Endodermal cell (in vitro differentiated cells): ENCODE results near the gene IP6K3. TPM values are rescaled to one million over a fixed set of nuclear protein-coding genes. Genes with fewer than 3 reads are reported as not detected.

ENCODE experiments used
- DNase-seq: peaks from one replicate; pipeline ENCODE4 v3.0.0-alpha.2; 2017
- H3K27ac ChIP-seq: 2 replicates; pipeline ENCODE4 v1.5.1; 2013; ENCODE audit warnings: mild to moderate bottlenecking, low read depth, low read length, moderate library complexity
- H3K27me3 ChIP-seq: 2 replicates; pipeline ENCODE4 v1.6.1; 2013; ENCODE audit warnings: mild to moderate bottlenecking, low read length, moderate library complexity; ENCODE audit not compliant: insufficient read depth, control insufficient read depth, poor library complexity, severe bottlenecking
- H3K36me3 ChIP-seq: 2 replicates; pipeline ENCODE4 v1.7.0; 2013; ENCODE audit warnings: mild to moderate bottlenecking, low read length, moderate library complexity; ENCODE audit not compliant: control insufficient read depth, insufficient read depth
- H3K4me1 ChIP-seq: one replicate; pipeline ENCODE4 v1.7.0; 2013; ENCODE audit warnings: low read length; ENCODE audit not compliant: control insufficient read depth, insufficient read depth
- H3K4me3 ChIP-seq: 2 replicates; pipeline ENCODE4 v1.5.1; 2013; ENCODE audit warnings: mild to moderate bottlenecking, low read length, moderate library complexity
- H3K9ac ChIP-seq: 2 replicates; pipeline ENCODE4 v1.6.1; 2013; ENCODE audit warnings: mild to moderate bottlenecking, low read length, moderate library complexity; ENCODE audit not compliant: poor library complexity, severe bottlenecking; ENCODE audit errors: extremely low read depth
- H3K9me3 ChIP-seq: 2 replicates; pipeline ENCODE4 v1.6.1; 2013; ENCODE audit warnings: mild to moderate bottlenecking, low read length, moderate library complexity; ENCODE audit not compliant: control insufficient read depth
- H3K27ac Mint-ChIP-seq: 2 replicates; pipeline ENCODE4 v1.8.0; 2020; ENCODE audit warnings: mixed read lengths
- H3K27me3 Mint-ChIP-seq: 2 replicates; pipeline ENCODE4 v1.8.0; 2021; ENCODE audit warnings: mild to moderate bottlenecking, mixed read lengths; ENCODE audit not compliant: insufficient read depth
- H3K36me3 Mint-ChIP-seq: 2 replicates; pipeline ENCODE4 v1.8.0; 2020; ENCODE audit warnings: low read depth, mixed read lengths
- H3K4me1 Mint-ChIP-seq: 2 replicates; pipeline ENCODE4 v1.8.0; 2020; ENCODE audit warnings: mixed read lengths
- H3K4me3 Mint-ChIP-seq: 2 replicates; pipeline ENCODE4 v1.8.0; 2020; ENCODE audit warnings: mild to moderate bottlenecking, moderate library complexity, mixed read lengths
- H3K9me3 Mint-ChIP-seq: 2 replicates; pipeline ENCODE4 v1.8.0; 2020; ENCODE audit warnings: mild to moderate bottlenecking, mixed read lengths
- CTCF ChIP-seq: fragments of 200-600 bp; sonication (generic); conservative IDR thresholded peaks from 2 replicates; pipeline ENCODE4 v1.5.0; 2021; ENCODE audit warnings: antibody characterized with exemption, mild to moderate bottlenecking
- WGBS, 2 experiments: methylation state at CpG; one replicate each; pipeline versions ENCODE4 v1.1.5 to v1.1.7; 2013; ENCODE audit warnings: missing lambda C conversion rate in 2 of 2, mixed read lengths in 1 of 2; ENCODE audit not compliant: insufficient coverage in 1 of 2, insufficient read length in 1 of 2; 5-methylcytosine and 5-hydroxymethylcytosine counted together
- total RNA-seq, 2 donors: library from RNA; stranded (reverse); fragmentation: NEBNext Ultra II Directional in 1 of 2; extraction: Animal tissue kit (Norgen Biotek cat#: 25700) in 1 of 2; gene quantifications; 2 replicates in 1 of 2; 3 replicates in 1 of 2; pipeline ENCODE4 v1.2.1, GENCODE V29; 2021

IP6K3 gene
- total RNA-seq, 2 donors from 2014 or later, result not detected

GRCh38 chr6:33686981-33687975, 59.4 kb downstream of the IP6K3 start:
- Histone ChIP-seq H3K9ac (no peak overlapping the region), H3K27ac (no peak overlapping the region), H3K36me3 (peaks cover 4% of the 10 kb centered on the region), H3K27me3 (no peaks in the 10 kb centered on the region), H3K4me1 (peaks cover 3% of the 10 kb centered on the region), H3K9me3 (no peaks in the 10 kb centered on the region), H3K4me3 (no peak overlapping the region)
- Mint-ChIP-seq H3K27me3 (no peaks in the 10 kb centered on the region), H3K9me3 (no peaks in the 10 kb centered on the region), H3K4me3 (no peak overlapping the region), H3K36me3 (peaks cover 58% of the 10 kb centered on the region), H3K27ac (no peak overlapping the region), H3K4me1 (peaks cover 5% of the 10 kb centered on the region)
- TF ChIP-seq CTCF, result no peak
- DNase-seq, result no peak
- 88 to 96% methylated on average over 10 to 27 of the region's 27 CpGs for WGBS, 2 experiments

GRCh38 chr6:33686225-33686924, 60.3 kb downstream of the IP6K3 start:
- no peak overlapping the region for H3K27ac Mint-ChIP-seq
- Histone ChIP-seq H3K27ac (no peak overlapping the region), H3K9ac (no peak overlapping the region), H3K27me3 (no peaks in the 10 kb centered on the region), H3K9me3 (no peaks in the 10 kb centered on the region), H3K4me1 (no peaks in the 10 kb centered on the region), H3K36me3 (no peaks in the 10 kb centered on the region), H3K4me3 (no peak overlapping the region)
- H3K27me3 Mint-ChIP-seq, result no peaks in the 10 kb centered on the region
- H3K9me3 Mint-ChIP-seq, result no peaks in the 10 kb centered on the region
- 94 to 96% methylated on average over 5 to 6 of the region's 6 CpGs for WGBS, 2 experiments
- no peak for TF ChIP-seq CTCF
- H3K36me3 Mint-ChIP-seq, result peaks cover 54% of the 10 kb centered on the region
- H3K4me1 Mint-ChIP-seq, result no peaks in the 10 kb centered on the region
- no peak overlapping the region for H3K4me3 Mint-ChIP-seq
- DNase-seq, result no peak

- no peak overlapping the region for H3K4me3 ChIP-seq
- no peaks in the 10 kb centered on the region for H3K36me3 ChIP-seq
- no peaks in the 10 kb centered on the region for H3K27me3 Mint-ChIP-seq
- 93% methylated on average over 38 of the region's 38 CpGs for WGBS, 2 experiments
- no peak for TF ChIP-seq CTCF
- H3K4me1 Mint-ChIP-seq, result no peaks in the 10 kb centered on the region
- no peaks in the 10 kb centered on the region for H3K9me3 Mint-ChIP-seq
- no peak overlapping the region for H3K27ac Mint-ChIP-seq
- H3K4me3 Mint-ChIP-seq, result no peak overlapping the region
- peak overlapping the region; percentile 29 for H3K27ac ChIP-seq
- H3K9ac ChIP-seq, result no peak overlapping the region
- H3K27me3 ChIP-seq, result no peaks in the 10 kb centered on the region
- H3K4me1 ChIP-seq, result no peaks in the 10 kb centered on the region
- DNase-seq, result no peak
- peaks cover 52% of the 10 kb centered on the region for H3K36me3 Mint-ChIP-seq
- H3K9me3 ChIP-seq, result no peaks in the 10 kb centered on the region
Observed at GRCh38 chr6:33685411-33686224, 61.1 kb downstream of the IP6K3 start.
